Mesendoderm (in vitro differentiated cells): ENCODE data around the gene LYPD6.

Experiments used
- DNase-seq: peaks from one replicate; pipeline ENCODE4 v3.0.0; 2013
- H2AK5ac ChIP-seq: 2 replicates; pipeline ENCODE4 v1.6.1; 2013; ENCODE audit warnings: low read length, inconsistent platforms
- H2BK120ac ChIP-seq: 2 replicates; pipeline ENCODE4 v1.6.1; 2013; ENCODE audit warnings: low read depth, mild to moderate bottlenecking, low read length, moderate library complexity, mixed read lengths
- H2BK15ac ChIP-seq: replicated peaks from 2 replicates; pipeline ENCODE4 v1.6.1; 2013; ENCODE audit warnings: low read depth, mild to moderate bottlenecking, moderate library complexity
- H2BK5ac ChIP-seq: 2 replicates; pipeline ENCODE4 v1.6.1; 2013; ENCODE audit warnings: low read length, inconsistent platforms
- H3K18ac ChIP-seq: 2 replicates; pipeline ENCODE4 v1.6.1; 2013; ENCODE audit warnings: mild to moderate bottlenecking, low read length, mixed read lengths
- H3K23ac ChIP-seq: one replicate; pipeline ENCODE4 v1.6.1; 2013; ENCODE audit warnings: low read length
- H3K27ac ChIP-seq: 2 replicates; pipeline ENCODE4 v1.5.1; 2013; ENCODE audit warnings: low read depth, mild to moderate bottlenecking, inconsistent platforms, low read length, moderate library complexity
- H3K27me3 ChIP-seq: 2 replicates; pipeline ENCODE4 v1.6.1; 2013; ENCODE audit warnings: low read length, control low read depth, mild to moderate bottlenecking, inconsistent platforms; ENCODE audit not compliant: insufficient read depth, poor library complexity
- H3K36me3 ChIP-seq: 2 replicates; pipeline ENCODE4 v1.6.1; 2013; ENCODE audit warnings: low read length, inconsistent platforms; ENCODE audit not compliant: control insufficient read depth, insufficient read depth
- H3K4ac ChIP-seq: one replicate; pipeline ENCODE4 v1.6.1; 2013; ENCODE audit warnings: low read depth, mild to moderate bottlenecking, low read length, moderate library complexity
- H3K4me1 ChIP-seq: 2 replicates; pipeline ENCODE4 v1.6.1; 2013; ENCODE audit warnings: low read depth, low read length, inconsistent platforms; ENCODE audit not compliant: control insufficient read depth
- H3K4me2 ChIP-seq: 2 replicates; pipeline ENCODE4 v1.6.1; 2013; ENCODE audit warnings: low read length
- H3K4me3 ChIP-seq: 2 replicates; pipeline ENCODE4 v1.5.1; 2013; ENCODE audit warnings: mild to moderate bottlenecking, low read length
- H3K56ac ChIP-seq: one replicate; pipeline ENCODE4 v1.6.1; 2013; ENCODE audit warnings: low read length
- H3K79me1 ChIP-seq: 2 replicates; pipeline ENCODE4 v1.6.1; 2013; ENCODE audit warnings: low read length, inconsistent platforms
- H3K79me2 ChIP-seq: 2 replicates; pipeline ENCODE4 v1.6.1; 2013; ENCODE audit warnings: mild to moderate bottlenecking, low read length; ENCODE audit not compliant: control insufficient read depth, insufficient read depth
- H3K9ac ChIP-seq: 2 replicates; pipeline ENCODE4 v1.6.1; 2013; ENCODE audit warnings: low read length, inconsistent platforms
- H4K5ac ChIP-seq: one replicate; pipeline ENCODE4 v1.6.1; 2013; ENCODE audit warnings: low read length
- H4K8ac ChIP-seq: one replicate; pipeline ENCODE4 v1.6.1; 2013; ENCODE audit warnings: low read depth, mild to moderate bottlenecking, control low read depth, low read length, moderate library complexity
- WGBS: extraction: QIAGEN DNeasy Blood & Tissue Kit; methylation state at CpG from one replicate; pipeline ENCODE4 v1.1.7; 2013; ENCODE audit warnings: low lambda C conversion rate, missing lambda C conversion rate; ENCODE audit not compliant: insufficient coverage; ENCODE audit errors: extremely low coverage; 5-methylcytosine and 5-hydroxymethylcytosine counted together

Gene LYPD6

GRCh38 chr2:149410701-149411484 lies 80.5 kb downstream of the LYPD6 start:
- DNase-seq = no peak
- H3K56ac ChIP-seq = no peak overlapping the region
- H3K79me1 ChIP-seq = no peaks in the 10 kb centered on the region
- no peak overlapping the region for H3K4ac ChIP-seq
- H4K5ac ChIP-seq = no peak overlapping the region
- H4K8ac ChIP-seq = no peak overlapping the region
- no peaks in the 10 kb centered on the region for H3K27me3 ChIP-seq
- no peak overlapping the region for H2AK5ac ChIP-seq
- no peak overlapping the region for H3K4me3 ChIP-seq
- H3K4me1 ChIP-seq = no peaks in the 10 kb centered on the region
- WGBS = no CpG with 5 or more reads among the region's 6 CpGs
- H2BK15ac ChIP-seq = no peak overlapping the region
- no peak overlapping the region for H3K9ac ChIP-seq
- no peak overlapping the region for H2BK5ac ChIP-seq
- no peaks in the 10 kb centered on the region for H3K79me2 ChIP-seq
- no peak overlapping the region for H3K27ac ChIP-seq
- no peak overlapping the region for H3K4me2 ChIP-seq
- H3K18ac ChIP-seq = no peak overlapping the region
- H3K23ac ChIP-seq = no peak overlapping the region
- H3K36me3 ChIP-seq = no peaks in the 10 kb centered on the region
- H2BK120ac ChIP-seq = no peak overlapping the region

GRCh38 chr2:149413487-149413886 lies 83.1 kb downstream of the LYPD6 start:
- Histone ChIP-seq H3K56ac (no peak overlapping the region), H2BK5ac (no peak overlapping the region), H3K4me2 (no peak overlapping the region), H3K4ac (no peak overlapping the region), H2AK5ac (no peak overlapping the region), H3K79me2 (no peaks in the 10 kb centered on the region), H3K9ac (no peak overlapping the region), H4K5ac (no peak overlapping the region), H3K4me1 (peaks cover 5% of the 10 kb centered on the region), H3K23ac (no peak overlapping the region), H4K8ac (no peak overlapping the region), H3K18ac (no peak overlapping the region), H3K27ac (no peak overlapping the region), H2BK15ac (no peak overlapping the region), H3K79me1 (no peaks in the 10 kb centered on the region), H3K36me3 (no peaks in the 10 kb centered on the region), H3K27me3 (no peaks in the 10 kb centered on the region), H2BK120ac (no peak overlapping the region), H3K4me3 (no peak overlapping the region)
- DNase-seq = no peak
- WGBS = no CpG with 5 or more reads among the region's 2 CpGs

GRCh38 chr2:149415086-149415485 lies 84.7 kb downstream of the LYPD6 start:
- H3K4me1 ChIP-seq = peaks cover 6% of the 10 kb centered on the region
- no peak overlapping the region for H3K27ac ChIP-seq
- H2BK5ac ChIP-seq = no peak overlapping the region
- H3K79me1 ChIP-seq = no peaks in the 10 kb centered on the region
- H3K23ac ChIP-seq = no peak overlapping the region
- H3K4me3 ChIP-seq = no peak overlapping the region
- H3K56ac ChIP-seq = no peak overlapping the region
- H3K36me3 ChIP-seq = no peaks in the 10 kb centered on the region
- H3K9ac ChIP-seq = no peak overlapping the region
- H3K4ac ChIP-seq = no peak overlapping the region
- no peak overlapping the region for H2BK15ac ChIP-seq
- H3K79me2 ChIP-seq = no peaks in the 10 kb centered on the region
- no peak overlapping the region for H3K4me2 ChIP-seq
- no peak for DNase-seq
- WGBS = no CpG with 5 or more reads among the region's 1 CpG
- H2AK5ac ChIP-seq = no peak overlapping the region
- no peak overlapping the region for H3K18ac ChIP-seq
- H4K5ac ChIP-seq = no peak overlapping the region
- H3K27me3 ChIP-seq = no peaks in the 10 kb centered on the region
- no peak overlapping the region for H4K8ac ChIP-seq
- H2BK120ac ChIP-seq = no peak overlapping the region

GRCh38 chr2:149418065-149418464 lies 87.7 kb downstream of the LYPD6 start:
- H2BK15ac ChIP-seq = no peak overlapping the region
- no peak overlapping the region for H3K4me2 ChIP-seq
- H2AK5ac ChIP-seq = no peak overlapping the region
- H3K18ac ChIP-seq = no peak overlapping the region
- no peak overlapping the region for H3K27ac ChIP-seq
- no peaks in the 10 kb centered on the region for H3K36me3 ChIP-seq
- H3K56ac ChIP-seq = no peak overlapping the region
- no peaks in the 10 kb centered on the region for H3K27me3 ChIP-seq
- H3K4me3 ChIP-seq = no peak overlapping the region
- no peaks in the 10 kb centered on the region for H3K79me2 ChIP-seq
- no peak overlapping the region for H3K23ac ChIP-seq
- H4K8ac ChIP-seq = no peak overlapping the region
- WGBS = no CpG with 5 or more reads among the region's 5 CpGs
- H3K79me1 ChIP-seq = peaks cover 2% of the 10 kb centered on the region
- no peak overlapping the region for H3K4ac ChIP-seq
- H2BK5ac ChIP-seq = no peak overlapping the region
- peaks cover 13% of the 10 kb centered on the region for H3K4me1 ChIP-seq
- no peak overlapping the region for H4K5ac ChIP-seq
- H3K9ac ChIP-seq = no peak overlapping the region
- no peak for DNase-seq
- no peak overlapping the region for H2BK120ac ChIP-seq

- no peak overlapping the region for H3K4me2 ChIP-seq
- no peak for DNase-seq
- no CpG with 5 or more reads among the region's 13 CpGs for WGBS
These were observed 89.9 kb downstream of the LYPD6 start for GRCh38 chr2:149420053-149420963.

More at GRCh38 chr2:149420053-149420963, 89.9 kb downstream of the LYPD6 start:
- H3K4me1 ChIP-seq = peaks cover 13% of the 10 kb centered on the region
- no peak overlapping the region for H3K9ac ChIP-seq
- H3K23ac ChIP-seq = peak overlapping the region; percentile 35
- peaks cover 2% of the 10 kb centered on the region for H3K79me1 ChIP-seq
- no peak overlapping the region for H2BK5ac ChIP-seq
- no peak overlapping the region for H2AK5ac ChIP-seq
- no peak overlapping the region for H4K8ac ChIP-seq
- H4K5ac ChIP-seq = no peak overlapping the region
- H3K27ac ChIP-seq = no peak overlapping the region
- H2BK120ac ChIP-seq = no peak overlapping the region
- H2BK15ac ChIP-seq = no peak overlapping the region
- H3K4ac ChIP-seq = no peak overlapping the region
- H3K27me3 ChIP-seq = no peaks in the 10 kb centered on the region
- no peak overlapping the region for H3K4me3 ChIP-seq
- no peak overlapping the region for H3K18ac ChIP-seq
- H3K36me3 ChIP-seq = no peaks in the 10 kb centered on the region
- no peaks in the 10 kb centered on the region for H3K79me2 ChIP-seq
- H3K56ac ChIP-seq = no peak overlapping the region
